ENCODE results near the gene DISP3.

Gene DISP3, protein sequence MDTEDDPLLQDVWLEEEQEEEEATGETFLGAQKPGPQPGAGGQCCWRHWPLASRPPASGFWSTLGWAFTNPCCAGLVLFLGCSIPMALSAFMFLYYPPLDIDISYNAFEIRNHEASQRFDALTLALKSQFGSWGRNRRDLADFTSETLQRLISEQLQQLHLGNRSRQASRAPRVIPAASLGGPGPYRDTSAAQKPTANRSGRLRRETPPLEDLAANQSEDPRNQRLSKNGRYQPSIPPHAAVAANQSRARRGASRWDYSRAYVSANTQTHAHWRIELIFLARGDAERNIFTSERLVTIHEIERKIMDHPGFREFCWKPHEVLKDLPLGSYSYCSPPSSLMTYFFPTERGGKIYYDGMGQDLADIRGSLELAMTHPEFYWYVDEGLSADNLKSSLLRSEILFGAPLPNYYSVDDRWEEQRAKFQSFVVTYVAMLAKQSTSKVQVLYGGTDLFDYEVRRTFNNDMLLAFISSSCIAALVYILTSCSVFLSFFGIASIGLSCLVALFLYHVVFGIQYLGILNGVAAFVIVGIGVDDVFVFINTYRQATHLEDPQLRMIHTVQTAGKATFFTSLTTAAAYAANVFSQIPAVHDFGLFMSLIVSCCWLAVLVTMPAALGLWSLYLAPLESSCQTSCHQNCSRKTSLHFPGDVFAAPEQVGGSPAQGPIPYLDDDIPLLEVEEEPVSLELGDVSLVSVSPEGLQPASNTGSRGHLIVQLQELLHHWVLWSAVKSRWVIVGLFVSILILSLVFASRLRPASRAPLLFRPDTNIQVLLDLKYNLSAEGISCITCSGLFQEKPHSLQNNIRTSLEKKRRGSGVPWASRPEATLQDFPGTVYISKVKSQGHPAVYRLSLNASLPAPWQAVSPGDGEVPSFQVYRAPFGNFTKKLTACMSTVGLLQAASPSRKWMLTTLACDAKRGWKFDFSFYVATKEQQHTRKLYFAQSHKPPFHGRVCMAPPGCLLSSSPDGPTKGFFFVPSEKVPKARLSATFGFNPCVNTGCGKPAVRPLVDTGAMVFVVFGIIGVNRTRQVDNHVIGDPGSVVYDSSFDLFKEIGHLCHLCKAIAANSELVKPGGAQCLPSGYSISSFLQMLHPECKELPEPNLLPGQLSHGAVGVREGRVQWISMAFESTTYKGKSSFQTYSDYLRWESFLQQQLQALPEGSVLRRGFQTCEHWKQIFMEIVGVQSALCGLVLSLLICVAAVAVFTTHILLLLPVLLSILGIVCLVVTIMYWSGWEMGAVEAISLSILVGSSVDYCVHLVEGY (N-terminal part only)

DNA sequence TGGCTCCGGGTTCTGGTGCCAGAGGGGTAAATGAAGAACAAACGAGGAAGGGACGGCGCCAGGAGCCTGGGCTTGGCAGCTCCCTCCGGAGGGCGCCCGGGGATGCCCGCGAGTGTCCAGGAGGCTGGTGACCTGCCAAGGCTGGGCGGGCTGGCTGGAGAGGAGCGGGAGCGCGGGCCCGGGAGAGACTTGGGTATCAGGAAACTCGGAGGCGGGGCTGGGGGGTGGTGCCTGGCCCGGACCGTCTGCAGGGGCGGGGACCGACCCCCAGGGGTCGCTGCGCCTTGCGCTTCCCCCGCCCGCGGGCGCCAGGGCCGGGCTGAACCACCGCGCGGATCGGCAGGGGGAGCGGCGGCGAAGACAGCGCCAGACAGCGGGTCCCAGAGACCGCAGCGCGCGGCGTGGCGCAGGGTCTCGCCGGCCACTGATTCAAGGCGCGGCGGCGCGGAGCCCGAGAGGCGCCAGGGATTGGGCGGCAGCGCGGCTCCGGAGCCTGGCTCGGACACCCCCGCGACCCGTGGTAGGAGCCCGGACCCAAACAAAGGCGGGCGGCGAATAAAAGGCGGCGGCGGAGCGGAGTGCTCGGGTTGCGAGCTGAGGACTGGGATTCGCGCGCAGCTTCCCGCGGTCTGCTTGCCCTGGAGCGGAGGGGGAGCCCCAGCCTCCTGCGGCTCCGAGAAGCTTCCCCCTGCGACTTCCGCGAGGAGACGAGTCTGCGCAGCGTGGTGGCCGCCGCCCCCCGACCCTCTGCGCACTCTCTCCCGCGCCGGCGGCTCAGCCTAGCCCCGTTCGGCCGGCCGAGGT, at the start of gene DISP3:
Gene DISP3 (plus strand): TSS at position 585 of the 804 bp plus-strand sequence. CDS start 21,838 bp downstream, outside the sequence.
- DNase-seq (ENCODE audit: low read depth in 4 of 4, low spot score in 1 of 4) = peak; percentile 53 to 75 (median 62)

- no peak for DNase-seq (ENCODE audit: low read depth in 4 of 4, low spot score in 1 of 4)
Observed at GRCh38 chr1:11429226-11429625, 49.7 kb upstream of the DISP3 start.

- no peak for DNase-seq (ENCODE audit: low read depth in 4 of 4, low spot score in 1 of 4)
Observed at GRCh38 chr1:11429935-11430334, 49.0 kb upstream of the DISP3 start.

GRCh38 chr1:11431941-11432507, 46.9 kb upstream of the DISP3 start:
- DNase-seq (ENCODE audit: low read depth in 4 of 4, low spot score in 1 of 4) = no peak

DNA sequence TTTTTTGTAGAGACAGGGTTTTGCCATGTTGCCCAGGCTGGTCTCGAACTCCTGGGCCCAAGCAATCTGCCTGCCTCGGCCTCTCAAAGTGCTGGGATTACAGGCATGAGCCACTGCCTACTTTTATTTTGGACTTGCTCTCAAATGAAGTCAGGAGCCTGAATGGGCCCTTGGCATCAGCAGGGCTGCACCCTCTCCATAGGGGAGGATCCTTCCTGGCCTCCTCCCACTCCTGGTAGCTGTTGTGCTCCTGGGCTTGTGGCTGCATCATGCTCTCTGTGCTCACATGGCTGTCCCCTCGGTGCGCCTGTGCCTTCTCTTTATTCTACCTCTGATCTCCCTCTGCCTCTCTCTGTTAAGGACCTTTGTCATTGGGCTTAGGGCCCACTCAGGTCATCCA, 46.4 kb upstream of the DISP3 start:
- DNase-seq (ENCODE audit: low read depth in 4 of 4, low spot score in 1 of 4) = no peak

- no peak for DNase-seq (ENCODE audit: low read depth in 4 of 4, low spot score in 1 of 4)
Observed at GRCh38 chr1:11434501-11434900, 44.5 kb upstream of the DISP3 start.

GRCh38 chr1:11434926-11435325, 44.0 kb upstream of the DISP3 start:
- no peak for DNase-seq (ENCODE audit: low read depth in 4 of 4, low spot score in 1 of 4)

DNA sequence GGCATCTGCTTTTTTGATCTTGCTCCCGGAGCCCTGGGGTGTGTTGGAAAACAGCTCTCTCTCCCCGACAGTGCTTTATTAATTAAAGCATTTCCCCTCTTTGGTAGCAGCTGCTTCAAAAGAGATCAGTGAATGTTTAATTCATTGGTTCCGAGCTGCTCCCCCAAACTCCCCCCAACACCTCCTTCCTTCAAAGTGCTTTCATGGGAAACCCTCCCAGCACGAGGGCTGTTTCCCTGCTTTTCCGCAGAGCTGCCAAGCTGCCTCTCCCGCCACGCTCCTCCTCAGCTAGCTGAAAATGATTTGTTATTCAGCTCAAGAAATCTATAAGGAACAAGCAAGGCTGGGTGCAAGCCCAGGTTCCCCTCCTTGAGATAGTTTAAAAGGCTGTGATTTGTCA, 40.0 kb upstream of the DISP3 start:
- no peak for DNase-seq (ENCODE audit: low read depth in 4 of 4, low spot score in 1 of 4)

GRCh38 chr1:11441211-11441952, 37.6 kb upstream of the DISP3 start:
- no peak for DNase-seq (ENCODE audit: low read depth in 4 of 4, low spot score in 1 of 4)

DNA sequence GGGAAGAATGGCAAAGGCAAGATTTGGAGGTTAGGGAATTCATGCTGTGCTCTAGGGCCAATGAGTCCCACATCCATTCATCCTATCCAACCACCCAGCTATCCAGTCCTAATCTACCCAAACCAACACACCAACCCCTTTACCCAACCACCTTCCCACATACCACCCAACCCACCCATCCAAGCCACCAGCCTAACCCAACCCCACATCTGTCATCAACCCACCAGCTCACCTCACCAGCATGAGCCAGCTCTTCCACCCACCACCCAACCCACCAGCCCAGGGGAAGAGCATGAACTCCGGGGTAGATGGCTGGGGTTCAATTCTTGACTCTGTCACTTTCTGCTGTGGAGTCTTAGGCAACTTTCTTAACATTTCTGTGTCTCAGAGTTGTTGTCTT, 35.9 kb upstream of the DISP3 start:
- no peak for DNase-seq (ENCODE audit: low read depth in 4 of 4, low spot score in 1 of 4)

DNA sequence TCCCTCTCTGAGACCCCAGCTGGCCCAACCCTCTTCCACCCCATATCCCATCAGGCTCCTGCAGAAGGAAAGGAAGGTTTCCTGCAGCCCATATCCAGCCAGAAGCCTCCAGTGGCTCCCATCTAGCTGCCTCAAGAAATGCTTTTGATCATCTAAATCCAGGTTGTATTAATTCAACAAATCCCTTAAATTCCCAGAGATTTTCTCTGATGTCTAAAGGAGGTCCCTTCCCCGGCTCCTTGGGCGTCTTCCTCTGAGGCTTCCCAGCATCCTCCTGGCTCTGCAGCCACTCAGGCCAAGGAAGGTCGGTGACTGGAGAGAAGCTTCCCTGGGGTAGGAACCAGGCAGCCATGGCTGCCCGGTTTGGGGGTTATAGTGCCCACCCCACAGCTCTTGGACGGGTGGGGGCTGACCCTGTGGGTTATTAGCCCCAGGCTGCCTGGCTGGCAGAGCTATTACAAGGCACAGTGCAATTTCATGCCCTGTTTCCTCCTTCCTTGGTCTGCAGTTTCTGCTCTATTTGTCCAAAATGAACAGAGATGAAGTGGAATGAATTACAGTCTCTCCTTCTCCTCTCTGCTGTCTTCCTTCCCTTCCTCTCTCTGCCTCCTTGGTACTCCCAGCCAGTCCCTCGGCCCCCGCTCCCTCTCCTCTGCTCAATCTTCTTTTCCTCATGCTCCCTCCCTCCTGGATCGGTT, 34.8 kb upstream of the DISP3 start:
- DNase-seq (ENCODE audit: low read depth in 4 of 4, low spot score in 1 of 4) = no peak

- no peak for DNase-seq (ENCODE audit: low read depth in 4 of 4, low spot score in 1 of 4)
Observed at GRCh38 chr1:11444907-11445306, 34.0 kb upstream of the DISP3 start.

DNA sequence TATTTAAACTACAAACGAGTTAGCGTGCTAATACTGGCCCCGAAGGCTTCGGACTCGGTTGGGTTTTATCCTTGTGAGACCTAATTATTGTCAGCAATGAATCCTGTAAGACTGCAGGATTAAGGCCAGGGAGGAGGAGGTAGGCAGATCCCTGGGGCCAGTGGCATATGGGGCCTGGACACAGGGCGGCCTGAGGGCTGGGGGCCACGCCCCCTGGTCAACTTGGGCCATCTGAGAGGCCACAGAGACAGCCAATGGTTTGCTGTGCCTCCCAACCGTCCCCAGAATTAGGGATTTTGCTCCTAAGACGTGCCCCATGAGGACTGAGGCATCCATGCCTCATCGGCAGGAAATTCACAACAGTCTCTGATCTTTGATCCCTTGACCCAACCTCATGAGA, 31.1 kb upstream of the DISP3 start:
- DNase-seq (ENCODE audit: low read depth in 4 of 4, low spot score in 1 of 4) = no peak

- DNase-seq (ENCODE audit: low read depth in 4 of 4, low spot score in 1 of 4) = no peak
Observed at GRCh38 chr1:11448373-11449099, 30.4 kb upstream of the DISP3 start.

- DNase-seq (ENCODE audit: low read depth in 4 of 4, low spot score in 1 of 4) = no peak
Observed at GRCh38 chr1:11449100-11449403, 29.9 kb upstream of the DISP3 start.

- no peak for DNase-seq (ENCODE audit: low read depth in 4 of 4, low spot score in 1 of 4)
Observed at GRCh38 chr1:11450310-11450709, 28.6 kb upstream of the DISP3 start.

DNA sequence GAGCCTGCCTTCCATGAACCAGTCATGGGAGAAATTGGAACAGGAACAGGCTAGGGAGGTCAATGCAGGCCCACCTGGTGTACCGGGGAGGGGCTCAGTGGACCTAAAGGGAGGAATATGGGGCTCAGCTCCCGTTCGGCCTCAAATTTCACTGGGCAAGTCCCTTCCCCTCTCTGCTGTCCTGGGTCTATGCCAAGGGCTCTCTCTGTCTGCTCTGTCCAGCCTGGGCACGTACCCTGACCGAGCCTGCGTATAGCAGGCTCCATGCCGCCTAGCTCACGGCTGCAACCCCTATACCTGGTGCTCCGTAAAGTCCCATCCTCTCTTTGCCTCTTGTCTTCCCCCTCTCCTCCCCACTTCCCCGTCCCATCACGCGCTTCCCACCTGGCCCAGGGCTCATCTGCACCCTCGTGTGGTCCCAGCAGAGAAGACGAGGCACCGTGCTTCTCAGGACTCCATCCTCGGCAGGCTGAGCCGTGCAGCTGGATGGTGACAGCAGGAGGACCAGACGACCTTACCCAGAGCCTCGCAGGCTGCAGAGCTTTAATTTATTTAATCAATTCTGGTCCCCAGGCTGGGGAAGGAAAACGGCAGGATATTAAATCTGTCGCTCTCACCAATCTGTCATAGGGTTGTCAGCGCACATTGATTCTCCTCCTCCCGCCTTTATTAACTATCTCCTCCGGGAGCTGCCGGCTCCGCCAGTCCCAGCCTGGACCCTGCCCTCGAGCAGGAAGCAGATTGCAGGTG, 25.0 kb upstream of the DISP3 start:
- DNase-seq (ENCODE audit: low read depth in 4 of 4, low spot score in 1 of 4) = no peak

Data from stimulated activated CD4-positive, alpha-beta T cell treated with anti-CD3 and anti-CD28 coated beads, Interleukin-1b, Interleukin-23, amount 100 ng/mL, for 24 hours (primary cell).